GM12878 (cell line): ENCODE measurements around the gene SPAG16. TPM values are rescaled to one million over a fixed set of nuclear protein-coding genes. Genes with fewer than 3 reads are reported as not detected.

Source experiments
- ATAC-seq: fragments of 200-7000 bp; cut with Tn5 transposase; 3 replicates; pipeline ENCODE4 v1.9.1; 2020; ENCODE audit warnings: mild to moderate bottlenecking, moderate library complexity
- BruUV-seq: library from RNA; stranded (reverse); fragments of 400-500 nt; replicated peaks from 2 replicates; lab custom pipeline; 2021; lab: Mats Ljungman, UMichigan
- CTCF ChIA-PET: fragments of 300-600 bp; sonication (Branson Sonifier 250); formaldehyde crosslinking; extraction: SDS; loops from one replicate; lab custom pipeline; 2021; ENCODE audit warnings: inconsistent platforms; lab: Yijun Ruan, JAX
- POLR2A ChIA-PET: fragments of 350-600 bp; formaldehyde crosslinking; extraction: SDS; loops from one replicate; lab custom pipeline; 2021; ENCODE audit warnings: inconsistent platforms; lab: Charles Lee
- RAD21 ChIA-PET: fragments of 300-600 bp; sonication (Branson Sonifier 250); formaldehyde crosslinking; loops from one replicate; lab custom pipeline; 2023; ENCODE audit warnings: antibody characterized with exemption; ENCODE audit not compliant: unreplicated experiment; lab: Charles Lee
- SMC1A ChIA-PET: fragments of 300-600 bp; sonication (Branson Sonifier 250); formaldehyde crosslinking; loops from one replicate; lab custom pipeline; 2023; ENCODE audit not compliant: unreplicated experiment, uncharacterized antibody; lab: Charles Lee
- DNase-seq: peaks from one replicate; pipeline ENCODE4 v3.0.0-alpha.2; 2011; ENCODE audit warnings: low read depth, low spot score
- FAIRE-seq: peaks from 3 replicates; lab custom pipeline; 2011; peaks lifted over from hg19 to GRCh38; lab: Jason Lieb, UNC
- H2AFZ ChIP-seq: 2 replicates; pipeline ENCODE4 v1.6.0; 2011; ENCODE audit warnings: low read depth, low read length, control low read depth; ENCODE audit not compliant: control insufficient read depth
- H3K27ac ChIP-seq: 2 replicates; pipeline ENCODE4 v1.5.1; 2011; ENCODE audit warnings: control low read depth; ENCODE audit not compliant: control insufficient read depth, insufficient read depth
- H3K27me3 ChIP-seq, 2 experiments: replicated peaks in 1 of 2; 2 replicates each; pipeline versions ENCODE4 v1.6.0 to v1.6.1; 2011; ENCODE audit warnings: low read length in 1 of 2; ENCODE audit not compliant: control insufficient read depth in 2 of 2, insufficient read depth in 2 of 2
- H3K36me3 ChIP-seq, 2 experiments: 2 replicates each; pipeline ENCODE4 v1.5.1; 2011; ENCODE audit warnings: low read length in 1 of 2; ENCODE audit not compliant: control insufficient read depth in 2 of 2, insufficient read depth in 2 of 2
- H3K4me1 ChIP-seq: 2 replicates; pipeline ENCODE4 v1.6.1; 2011; ENCODE audit warnings: mild to moderate bottlenecking, low read length, moderate library complexity, mixed read lengths; ENCODE audit not compliant: control insufficient read depth, insufficient read depth
- H3K4me2 ChIP-seq: 2 replicates; pipeline ENCODE4 v1.6.0; 2011; ENCODE audit warnings: control low read depth; ENCODE audit not compliant: control insufficient read depth, insufficient read depth
- H3K4me3 ChIP-seq: fragments of 200-600 bp; sonication (generic); 2 replicates; pipeline ENCODE4 v1.5.1; 2016
- H3K79me2 ChIP-seq: 2 replicates; pipeline ENCODE4 v1.6.0; 2011; ENCODE audit warnings: low read length; ENCODE audit not compliant: control insufficient read depth, insufficient read depth
- H3K9ac ChIP-seq: 2 replicates; pipeline ENCODE4 v1.8.0; 2011; ENCODE audit warnings: low read length, control low read depth, mixed read lengths; ENCODE audit not compliant: control insufficient read depth, insufficient read depth
- H3K9me3 ChIP-seq: replicated peaks from 3 replicates; pipeline ENCODE4 v1.5.1; 2011; ENCODE audit warnings: mild to moderate bottlenecking, low read length; ENCODE audit not compliant: control insufficient read depth, insufficient read depth
- H4K20me1 ChIP-seq: 2 replicates; pipeline ENCODE4 v1.6.0; 2011; ENCODE audit not compliant: control insufficient read depth, insufficient read depth
- BACH1 ChIP-seq: fragments of 450-650 bp; IDR thresholded peaks from 2 replicates; pipeline ENCODE4 v1.6.1; 2017; ENCODE audit warnings: mild to moderate bottlenecking, borderline replicate concordance
- EZH2 ChIP-seq: IDR thresholded peaks from 2 replicates; pipeline ENCODE4 v1.6.1; 2012; ENCODE audit warnings: low read depth, mild to moderate bottlenecking, control low read depth, inconsistent platforms, low read length, borderline replicate concordance; ENCODE audit not compliant: control insufficient read depth
- MYB ChIP-seq: fragments of 150-350 bp; IDR thresholded peaks from 2 replicates; pipeline ENCODE4 v1.6.1; 2014; ENCODE audit warnings: mild to moderate bottlenecking, low read depth, low read length, borderline replicate concordance
- SREBF2 ChIP-seq: IDR thresholded peaks from 2 replicates; pipeline ENCODE4 v1.6.1; 2012; ENCODE audit warnings: mild to moderate bottlenecking, low read length
- TAF1 ChIP-seq: IDR thresholded peaks from 2 replicates; pipeline ENCODE4 v1.6.1; 2011; ENCODE audit warnings: mild to moderate bottlenecking, low read depth, low read length, borderline replicate concordance
- WGBS: methylation state at CpG from one replicate; pipeline ENCODE4 v1.1.6; 2016; ENCODE audit warnings: low lambda C conversion rate; ENCODE audit not compliant: insufficient replicate concordance, insufficient coverage; ENCODE audit errors: missing lambda C conversion rate; 5-methylcytosine and 5-hydroxymethylcytosine counted together
- in situ Hi-C: fragments of 300-500 bp; cut with MboI; formaldehyde crosslinking; loops from 9 replicates; pipeline ENCODE4 v1.14.3; 2018; ENCODE audit warnings: mixed read lengths
- intact Hi-C: fragments of 100-400 bp; cut with micrococcal nuclease; formaldehyde crosslinking; loops from one replicate; pipeline ENCODE4 v1.14.2; 2022; ENCODE audit not compliant: unreplicated experiment
- polyA plus RNA-seq, 11 experiments: library from polyadenylated mRNA; depleted of rRNA in 4 of 11; unstranded in 6 of 11; stranded (reverse) in 5 of 11; fragments of >200 nt; fragmentation: Nextera tagmentation in 4 of 11; fragmentation: Illumina TruSeq in 1 of 11; extraction: Ambion mirVana in 4 of 11; extraction: Trizol in 1 of 11; gene quantifications; 1 replicate in 1 of 11; 2 replicates in 10 of 11; pipeline versions ENCODE4 v1.2.1 to v1.2.3, GENCODE V29; 2011 to 2016; ENCODE audit warnings: inconsistent platforms in 2 of 11, missing spikeins in 2 of 11, low read depth in 1 of 11
- total RNA-seq, 4 experiments: library from RNA; depleted of rRNA in 3 of 4; stranded (reverse); fragments of >200 nt in 3 of 4; fragmentation: Illumina TruSeq in 1 of 4; extraction: Trizol in 1 of 4; gene quantifications; 2 replicates each; pipeline versions ENCODE4 v1.2.1 to v1.2.3, GENCODE V29; 2013 to 2021
- TF ChIP-seq, protein P1 (sequence below): fragments of 450-650 bp; formaldehyde crosslinking; IDR thresholded peaks from 2 replicates; pipeline ENCODE4 v1.4.0; 2020; ENCODE audit warnings: mild to moderate bottlenecking, moderate library complexity
- TF ChIP-seq, protein P2 (sequence below): fragments of 450-650 bp; IDR thresholded peaks from 2 replicates; pipeline ENCODE4 v1.6.1; 2017; ENCODE audit warnings: mild to moderate bottlenecking, moderate library complexity

SPAG16 gene
- total and polyA plus RNA-seq, 10 of the 15 experiments (the other 5 are each of a cell fraction or from before 2014, with no cell fraction given) = 6.0 to 25.0 (median 15.2) TPM

DNA sequence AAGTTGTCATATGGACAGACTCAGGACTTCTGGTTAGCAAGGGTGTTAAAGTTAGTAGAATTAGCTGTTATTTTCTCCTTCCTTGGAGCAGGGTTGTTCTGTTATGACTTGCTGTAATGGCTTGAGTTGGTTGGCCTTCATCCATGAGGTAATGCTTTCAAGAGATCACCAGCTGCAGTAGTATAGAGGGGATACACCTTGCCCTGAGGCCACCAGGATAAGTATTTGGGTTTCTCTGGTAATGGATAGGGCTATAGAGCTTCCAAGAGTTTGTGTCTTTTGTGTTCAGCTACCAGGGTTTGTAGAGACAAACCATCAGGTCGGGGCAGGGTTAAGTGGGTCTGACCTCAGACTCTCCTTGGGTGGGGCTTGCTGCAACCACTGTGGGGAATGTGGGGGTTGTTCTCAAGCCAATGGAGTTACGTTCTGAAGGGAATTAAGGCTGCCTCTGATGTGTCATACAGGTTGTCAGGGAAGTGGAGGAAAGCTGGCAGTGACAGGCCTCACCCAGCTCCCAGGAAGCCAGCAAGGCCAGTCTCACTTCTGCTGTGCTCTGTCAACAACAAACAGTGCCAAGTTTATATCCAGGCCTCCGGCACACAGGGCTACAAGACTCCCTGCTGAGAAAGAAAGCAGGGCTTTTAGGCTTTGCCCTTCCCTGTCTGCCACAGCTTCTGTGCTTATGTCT lies 356.6 kb downstream of the SPAG16 start (continued):
- TF ChIP-seq, protein P1, sequence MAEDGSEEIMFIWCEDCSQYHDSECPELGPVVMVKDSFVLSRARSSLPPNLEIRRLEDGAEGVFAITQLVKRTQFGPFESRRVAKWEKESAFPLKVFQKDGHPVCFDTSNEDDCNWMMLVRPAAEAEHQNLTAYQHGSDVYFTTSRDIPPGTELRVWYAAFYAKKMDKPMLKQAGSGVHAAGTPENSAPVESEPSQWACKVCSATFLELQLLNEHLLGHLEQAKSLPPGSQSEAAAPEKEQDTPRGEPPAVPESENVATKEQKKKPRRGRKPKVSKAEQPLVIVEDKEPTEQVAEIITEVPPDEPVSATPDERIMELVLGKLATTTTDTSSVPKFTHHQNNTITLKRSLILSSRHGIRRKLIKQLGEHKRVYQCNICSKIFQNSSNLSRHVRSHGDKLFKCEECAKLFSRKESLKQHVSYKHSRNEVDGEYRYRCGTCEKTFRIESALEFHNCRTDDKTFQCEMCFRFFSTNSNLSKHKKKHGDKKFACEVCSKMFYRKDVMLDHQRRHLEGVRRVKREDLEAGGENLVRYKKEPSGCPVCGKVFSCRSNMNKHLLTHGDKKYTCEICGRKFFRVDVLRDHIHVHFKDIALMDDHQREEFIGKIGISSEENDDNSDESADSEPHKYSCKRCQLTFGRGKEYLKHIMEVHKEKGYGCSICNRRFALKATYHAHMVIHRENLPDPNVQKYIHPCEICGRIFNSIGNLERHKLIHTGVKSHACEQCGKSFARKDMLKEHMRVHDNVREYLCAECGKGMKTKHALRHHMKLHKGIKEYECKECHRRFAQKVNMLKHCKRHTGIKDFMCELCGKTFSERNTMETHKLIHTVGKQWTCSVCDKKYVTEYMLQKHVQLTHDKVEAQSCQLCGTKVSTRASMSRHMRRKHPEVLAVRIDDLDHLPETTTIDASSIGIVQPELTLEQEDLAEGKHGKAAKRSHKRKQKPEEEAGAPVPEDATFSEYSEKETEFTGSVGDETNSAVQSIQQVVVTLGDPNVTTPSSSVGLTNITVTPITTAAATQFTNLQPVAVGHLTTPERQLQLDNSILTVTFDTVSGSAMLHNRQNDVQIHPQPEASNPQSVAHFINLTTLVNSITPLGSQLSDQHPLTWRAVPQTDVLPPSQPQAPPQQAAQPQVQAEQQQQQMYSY = no peak

DNA sequence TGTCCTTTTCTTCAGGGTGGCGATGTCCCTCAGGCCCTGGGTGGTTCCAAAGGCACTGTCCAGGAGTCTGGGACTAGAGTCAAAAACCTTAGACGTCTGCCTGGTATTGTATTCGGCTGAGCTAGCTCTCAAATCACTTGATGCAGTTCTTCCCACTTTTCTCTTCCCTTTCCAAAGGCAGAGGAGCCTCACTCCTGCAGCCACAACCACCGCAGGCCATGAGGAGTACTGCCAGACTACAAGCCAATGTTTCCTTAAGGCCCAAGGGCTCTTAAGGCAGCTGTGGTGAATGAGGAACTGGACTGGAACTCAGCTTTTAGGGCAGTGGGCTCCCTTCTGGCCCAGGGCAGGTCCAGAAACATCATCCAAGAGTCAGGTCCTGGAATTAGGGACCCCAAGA lies 360.7 kb downstream of the SPAG16 start:
- H3K27me3 ChIP-seq = no peaks in the 10 kb centered on the region; a peak in 1 of 4 replicates
- intact Hi-C loops (no loop called here), in situ Hi-C loops (no loop called here)
- H3K27ac ChIP-seq = no peak overlapping the region
- ATAC-seq = no peak
- no peaks in the 10 kb centered on the region for H4K20me1 ChIP-seq
- BruUV-seq = no TSS peak
- no peak for DNase-seq
- no peaks in the 10 kb centered on the region for H3K4me1 ChIP-seq
- ChIA-PET CTCF (no interaction called here), POLR2A (interaction anchor here (0.6 kb wide), 1 partner anchor 1592 kb away, joined by 3 read pairs; no protein-coding TSS in a partner anchor), RAD21 (no interaction called here), SMC1A (no interaction called here)
- H3K9me3 ChIP-seq = no peaks in the 10 kb centered on the region
- H3K36me3 ChIP-seq = no peaks in the 10 kb centered on the region
- no peak overlapping the region for H3K4me2 ChIP-seq
- WGBS = 32% methylated on average over 4 of the region's 4 CpGs
- no peak overlapping the region for H3K4me3 ChIP-seq
- no peak overlapping the region for H2AFZ ChIP-seq
- no peak overlapping the region for H3K9ac ChIP-seq
- FAIRE-seq = no peak
- no peaks in the 10 kb centered on the region for H3K79me2 ChIP-seq
- no peak for TF ChIP-seq EZH2
- no peak for TF ChIP-seq BACH1
- TF ChIP-seq, protein P2, sequence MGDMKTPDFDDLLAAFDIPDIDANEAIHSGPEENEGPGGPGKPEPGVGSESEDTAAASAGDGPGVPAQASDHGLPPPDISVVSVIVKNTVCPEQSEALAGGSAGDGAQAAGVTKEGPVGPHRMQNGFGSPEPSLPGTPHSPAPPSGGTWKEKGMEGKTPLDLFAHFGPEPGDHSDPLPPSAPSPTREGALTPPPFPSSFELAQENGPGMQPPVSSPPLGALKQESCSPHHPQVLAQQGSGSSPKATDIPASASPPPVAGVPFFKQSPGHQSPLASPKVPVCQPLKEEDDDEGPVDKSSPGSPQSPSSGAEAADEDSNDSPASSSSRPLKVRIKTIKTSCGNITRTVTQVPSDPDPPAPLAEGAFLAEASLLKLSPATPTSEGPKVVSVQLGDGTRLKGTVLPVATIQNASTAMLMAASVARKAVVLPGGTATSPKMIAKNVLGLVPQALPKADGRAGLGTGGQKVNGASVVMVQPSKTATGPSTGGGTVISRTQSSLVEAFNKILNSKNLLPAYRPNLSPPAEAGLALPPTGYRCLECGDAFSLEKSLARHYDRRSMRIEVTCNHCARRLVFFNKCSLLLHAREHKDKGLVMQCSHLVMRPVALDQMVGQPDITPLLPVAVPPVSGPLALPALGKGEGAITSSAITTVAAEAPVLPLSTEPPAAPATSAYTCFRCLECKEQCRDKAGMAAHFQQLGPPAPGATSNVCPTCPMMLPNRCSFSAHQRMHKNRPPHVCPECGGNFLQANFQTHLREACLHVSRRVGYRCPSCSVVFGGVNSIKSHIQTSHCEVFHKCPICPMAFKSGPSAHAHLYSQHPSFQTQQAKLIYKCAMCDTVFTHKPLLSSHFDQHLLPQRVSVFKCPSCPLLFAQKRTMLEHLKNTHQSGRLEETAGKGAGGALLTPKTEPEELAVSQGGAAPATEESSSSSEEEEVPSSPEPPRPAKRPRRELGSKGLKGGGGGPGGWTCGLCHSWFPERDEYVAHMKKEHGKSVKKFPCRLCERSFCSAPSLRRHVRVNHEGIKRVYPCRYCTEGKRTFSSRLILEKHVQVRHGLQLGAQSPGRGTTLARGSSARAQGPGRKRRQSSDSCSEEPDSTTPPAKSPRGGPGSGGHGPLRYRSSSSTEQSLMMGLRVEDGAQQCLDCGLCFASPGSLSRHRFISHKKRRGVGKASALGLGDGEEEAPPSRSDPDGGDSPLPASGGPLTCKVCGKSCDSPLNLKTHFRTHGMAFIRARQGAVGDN = no peak
- TF ChIP-seq TAF1 = no peak
- TF ChIP-seq, protein P1 = no peak
- TF ChIP-seq MYB = no peak
- TF ChIP-seq SREBF2 = no peak
